HG03045 (cell line): ENCODE measurements around the gene LPP.

Experiments
- ATAC-seq: cut with Tn5 transposase; IDR thresholded peaks from one replicate; pipeline ENCODE4 v1.9.1; 2021; ENCODE audit warnings: mild to moderate bottlenecking, moderate library complexity; ENCODE audit not compliant: unreplicated experiment

LPP gene

DNA sequence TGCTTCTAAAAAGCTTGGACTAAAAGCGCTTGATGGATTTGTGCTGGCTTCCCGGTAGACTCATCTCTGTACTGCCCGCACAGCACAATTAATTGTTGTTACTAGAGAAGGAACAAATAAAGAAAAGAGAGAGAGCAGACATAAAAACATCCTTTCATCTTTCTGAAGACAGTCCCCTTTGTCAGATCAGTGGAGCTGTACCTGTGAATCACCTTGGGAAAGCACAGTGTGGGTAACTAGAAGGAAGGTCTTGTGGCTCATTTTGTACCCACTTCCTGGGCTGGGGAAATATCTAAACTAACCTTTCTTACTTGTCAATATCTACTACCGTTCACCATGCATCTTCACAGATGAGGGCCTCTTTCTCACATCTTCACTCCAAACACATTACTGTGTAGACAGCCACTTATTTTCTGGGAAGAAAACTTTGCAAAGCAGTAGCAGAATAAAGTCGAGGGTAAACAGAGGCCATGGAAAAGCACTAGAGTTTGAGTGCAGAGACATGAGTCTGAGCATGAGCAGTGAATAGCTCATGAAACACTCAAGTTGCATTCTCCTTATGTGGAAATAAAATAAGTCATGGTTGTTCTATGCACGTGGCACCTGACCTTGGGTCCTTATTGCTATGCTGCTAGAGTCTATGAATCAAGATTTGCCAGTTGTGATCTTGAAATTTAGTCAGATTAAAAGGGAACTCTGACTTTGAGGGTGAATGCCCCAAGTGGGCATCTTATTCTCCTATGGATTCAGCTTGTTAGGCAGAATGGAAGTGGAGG, 169.3 kb downstream of the LPP start:
- ATAC-seq: no peak

DNA sequence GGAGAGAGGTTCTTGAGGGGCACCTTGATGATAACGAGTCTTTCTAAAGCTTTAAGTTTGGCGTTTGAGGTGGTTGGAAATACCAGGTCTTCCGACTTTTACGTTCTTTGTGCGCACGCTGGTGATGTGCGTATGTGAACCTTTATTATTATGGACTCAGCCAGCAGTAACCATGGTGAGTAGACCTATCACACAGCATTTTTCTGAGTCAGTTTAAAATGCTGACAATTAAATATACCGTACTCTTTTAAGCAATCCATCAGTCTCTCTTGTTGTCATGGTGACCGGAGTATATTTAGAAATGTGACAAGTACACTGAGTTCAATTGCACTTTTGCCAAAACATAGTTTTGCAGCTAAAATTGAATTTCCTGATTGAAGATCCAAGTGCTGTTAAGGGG, 172.2 kb downstream of the LPP start:
- no peak for ATAC-seq

- ATAC-seq: no peak
Measured at GRCh38 chr3:188326968-188327367, 173.0 kb downstream of the LPP start.

- ATAC-seq: no peak
Measured at GRCh38 chr3:188327433-188327832, 173.5 kb downstream of the LPP start.

DNA sequence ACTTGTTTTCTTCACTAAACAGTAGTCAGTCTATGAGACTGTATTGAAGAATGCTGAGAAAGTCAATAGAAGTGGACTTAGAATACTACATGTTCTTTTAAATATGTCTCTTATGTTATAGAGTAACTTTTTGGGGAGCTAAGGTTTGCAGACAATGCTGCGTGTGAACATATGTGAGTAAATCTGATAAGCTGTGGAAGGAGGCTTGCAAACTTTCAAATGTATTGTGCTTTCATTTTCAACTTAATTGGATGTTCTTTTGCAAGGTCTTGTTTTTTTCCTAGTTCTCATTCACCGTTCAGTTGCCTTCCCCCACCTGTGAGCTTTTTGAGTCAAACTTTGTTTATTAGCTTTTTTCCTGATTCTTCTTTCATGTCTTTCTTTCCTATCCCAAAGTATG, 176.2 kb downstream of the LPP start:
- no peak for ATAC-seq

- ATAC-seq: no peak
Measured at GRCh38 chr3:188331166-188331565, 177.2 kb downstream of the LPP start.

DNA sequence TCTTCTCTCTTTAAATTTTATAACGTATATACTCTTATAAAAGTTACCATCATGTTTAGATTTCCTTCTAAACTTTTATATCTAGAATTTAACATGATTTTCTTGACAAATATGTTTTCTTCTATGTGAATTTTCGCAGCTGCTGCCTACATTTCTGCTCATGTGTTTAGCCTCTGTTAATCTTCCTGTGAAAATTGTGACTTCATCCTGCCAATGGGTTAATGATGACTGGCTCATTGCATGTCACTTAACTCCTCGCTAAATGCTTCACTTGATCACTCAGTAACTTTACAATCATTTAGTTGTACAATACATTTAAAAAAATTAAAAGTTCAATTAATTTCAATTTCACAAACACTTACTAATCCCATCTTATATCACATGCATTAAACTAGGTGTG, 178.1 kb downstream of the LPP start:
- no peak for ATAC-seq

- ATAC-seq: no peak
Measured at GRCh38 chr3:188335656-188336055, 181.7 kb downstream of the LPP start.

- no peak for ATAC-seq
Measured at GRCh38 chr3:188336178-188336577, 182.2 kb downstream of the LPP start.

DNA sequence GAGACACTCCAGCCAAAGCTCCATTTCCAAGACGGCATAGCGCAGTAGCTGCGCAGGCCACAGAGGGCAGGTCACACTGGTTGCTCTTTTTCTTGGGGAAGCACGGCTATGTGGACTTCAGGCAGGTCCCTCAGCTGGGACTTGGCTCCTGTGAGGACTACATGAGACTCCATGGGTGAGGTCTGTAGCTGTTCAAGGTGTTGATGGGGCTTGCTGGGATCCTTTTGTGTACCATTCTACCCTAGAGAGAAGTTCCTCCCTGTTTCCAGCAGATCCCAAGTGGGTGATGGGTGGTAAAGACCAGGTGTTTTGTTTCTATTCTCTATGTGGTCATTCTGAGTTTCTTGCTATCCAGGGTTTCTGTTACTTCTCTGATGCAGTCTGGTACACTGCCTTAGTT, 183.3 kb downstream of the LPP start:
- no peak for ATAC-seq

DNA sequence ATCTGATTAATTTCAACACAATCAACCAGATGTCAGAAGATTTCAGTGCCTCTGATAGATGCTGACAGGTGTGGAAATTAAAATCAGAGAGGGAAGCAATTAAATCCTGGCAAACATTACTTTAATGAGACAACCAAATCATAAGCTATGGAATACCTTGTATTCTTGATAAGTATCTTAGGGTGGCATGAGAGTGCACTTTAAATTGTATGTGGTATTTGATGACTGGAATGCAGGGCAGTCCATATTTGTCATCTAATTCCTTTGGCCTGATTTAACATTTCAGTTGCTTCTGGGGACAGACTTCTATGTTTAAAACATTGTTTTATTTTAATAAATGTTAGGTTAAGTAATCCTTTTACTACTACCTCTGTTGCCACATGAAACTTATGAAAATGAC, 184.1 kb downstream of the LPP start:
- ATAC-seq: no peak

DNA sequence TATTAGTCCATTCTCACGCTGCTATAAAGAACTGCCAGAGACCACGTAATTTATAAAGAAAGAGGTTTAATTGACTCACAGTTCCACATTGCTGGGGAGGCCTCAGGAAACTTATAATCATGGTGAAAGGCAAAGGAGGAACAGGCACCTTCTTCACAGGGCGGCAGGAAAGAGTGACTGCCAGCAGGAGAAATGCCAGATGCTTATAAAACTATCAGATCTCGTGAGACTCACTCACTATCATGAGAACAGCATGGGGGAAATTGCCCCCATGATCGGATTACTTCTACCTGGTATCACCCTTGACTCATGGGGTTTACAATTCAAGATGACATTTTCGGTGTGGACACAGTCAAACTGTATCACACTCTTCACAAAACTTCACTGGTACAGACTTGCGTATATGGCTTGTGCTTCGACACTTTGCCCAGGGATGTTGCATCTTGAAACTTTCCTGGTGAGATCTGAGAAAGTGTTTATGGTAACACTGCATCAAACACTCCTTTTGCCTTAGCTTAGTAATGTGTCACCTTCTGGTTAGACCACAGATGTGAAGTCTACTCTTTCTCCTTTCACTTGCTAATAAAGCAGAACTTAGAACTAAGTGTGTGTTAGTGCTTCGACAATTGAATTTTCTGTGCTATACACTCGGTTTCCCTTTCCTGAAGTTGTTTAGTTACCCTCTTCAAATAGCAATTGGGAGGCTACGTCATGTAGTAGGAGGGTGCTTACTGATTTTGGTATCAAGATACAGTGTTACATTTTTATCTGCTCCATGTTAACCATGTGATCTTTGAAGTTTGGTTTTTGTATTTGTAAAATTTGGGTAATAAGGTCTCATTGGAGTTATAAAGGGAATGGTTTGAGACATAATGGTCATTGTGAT, 185.7 kb downstream of the LPP start:
- no peak for ATAC-seq

DNA sequence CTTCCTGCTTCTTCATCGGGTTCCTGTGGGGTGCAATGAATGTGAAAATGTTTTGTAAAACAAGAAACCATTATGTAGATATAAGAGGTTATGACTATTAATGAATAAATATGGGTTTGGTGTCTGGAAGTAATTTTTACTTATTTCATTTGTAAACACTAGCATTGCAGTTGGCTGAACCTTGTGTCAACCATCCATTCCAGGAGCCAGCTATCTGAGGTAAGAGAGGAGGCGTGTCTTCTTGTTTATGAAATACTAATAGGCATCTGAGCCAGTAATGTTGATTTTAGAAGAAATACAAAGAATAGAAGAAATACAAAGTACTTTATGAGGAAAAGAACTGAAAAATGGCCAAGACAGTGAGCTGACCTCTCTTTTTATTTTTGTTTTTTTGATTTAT, 187.5 kb downstream of the LPP start:
- no peak for ATAC-seq

- ATAC-seq: no peak
Measured at GRCh38 chr3:188342991-188343732, 189.2 kb downstream of the LPP start.

GRCh38 chr3:188343894-188344293, 189.9 kb downstream of the LPP start:
- no peak for ATAC-seq

DNA sequence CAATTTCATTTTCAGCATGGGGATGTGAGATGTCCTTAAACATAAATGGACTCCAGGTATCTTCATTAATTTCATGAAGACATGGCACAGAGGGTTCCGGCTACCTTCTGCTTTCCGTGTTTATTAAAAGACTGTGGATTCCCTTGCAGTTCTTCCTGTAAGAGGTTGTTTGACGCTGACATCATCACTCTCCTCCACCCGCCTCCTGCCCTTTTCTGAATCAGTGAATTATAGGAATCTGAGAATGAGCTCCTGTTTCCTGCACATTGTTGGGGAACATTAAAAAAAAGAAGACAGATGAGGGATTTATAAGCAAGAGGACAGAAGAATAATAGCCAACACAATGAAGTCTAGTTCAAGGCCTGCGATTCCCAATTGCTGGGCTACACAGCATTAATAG, 191.3 kb downstream of the LPP start:
- ATAC-seq: no peak

DNA sequence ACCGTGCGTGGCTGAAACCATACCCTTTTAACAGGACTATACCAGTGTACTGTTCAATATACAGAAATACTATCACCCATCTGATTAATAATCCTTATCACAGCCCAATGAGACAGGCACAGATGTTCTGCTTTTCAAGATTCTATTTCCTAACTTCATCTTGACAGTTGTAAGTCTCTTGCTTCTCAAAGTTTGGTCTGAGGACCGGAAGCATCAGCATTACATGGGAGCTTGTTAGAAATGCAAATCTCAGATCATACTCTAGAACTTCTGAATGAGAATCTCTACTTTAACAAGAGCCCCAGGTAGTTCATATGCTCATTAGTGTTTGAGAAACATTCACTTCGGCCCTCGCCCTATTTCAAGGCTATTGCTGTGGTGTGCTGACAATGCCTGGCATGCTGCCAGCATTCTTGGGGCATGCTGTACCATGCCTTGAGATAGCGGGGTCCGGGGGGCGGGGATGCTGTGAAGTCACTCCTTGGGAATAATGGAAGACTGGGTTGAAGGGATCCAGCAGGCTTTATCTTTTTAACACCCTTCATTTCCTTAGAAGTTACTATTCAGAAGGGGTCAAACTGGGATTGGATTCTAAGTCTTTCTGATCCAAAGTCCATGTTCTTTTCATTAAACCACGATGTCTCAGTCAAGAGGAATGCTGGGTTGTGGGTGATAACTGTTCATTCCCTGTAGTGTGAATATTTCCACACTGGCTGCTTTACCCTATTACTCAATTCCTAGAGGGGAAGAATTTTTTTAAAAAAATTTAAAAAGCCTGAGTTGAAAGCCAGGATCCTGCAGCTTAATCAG, 194.7 kb downstream of the LPP start:
- ATAC-seq: no peak

DNA sequence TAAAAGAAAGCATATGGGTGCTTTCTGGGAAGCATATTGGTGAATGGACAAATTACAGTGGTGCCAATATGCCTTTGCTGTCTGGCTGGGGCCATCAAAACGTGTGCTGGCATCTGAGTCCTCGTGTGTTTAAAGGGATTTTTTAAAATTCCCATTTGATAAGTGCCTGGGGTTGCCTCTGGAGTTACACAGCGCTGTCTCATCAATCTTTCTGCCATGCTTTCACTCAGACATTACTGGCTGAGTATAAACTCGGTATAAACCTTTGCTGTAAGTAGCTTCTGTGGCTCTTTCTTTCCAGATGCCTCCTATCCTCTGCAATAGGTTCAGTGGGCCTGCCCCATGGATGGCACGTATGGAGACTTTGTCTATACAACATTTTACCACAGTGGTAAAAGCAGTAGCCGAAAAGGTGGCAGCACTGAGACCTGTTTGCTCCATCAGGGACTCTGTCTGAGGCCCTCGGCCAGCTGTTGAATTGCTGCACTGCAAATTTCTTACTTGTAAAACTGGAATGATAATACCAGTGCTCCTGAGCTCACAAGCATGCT, 195.5 kb downstream of the LPP start:
- ATAC-seq: no peak

DNA sequence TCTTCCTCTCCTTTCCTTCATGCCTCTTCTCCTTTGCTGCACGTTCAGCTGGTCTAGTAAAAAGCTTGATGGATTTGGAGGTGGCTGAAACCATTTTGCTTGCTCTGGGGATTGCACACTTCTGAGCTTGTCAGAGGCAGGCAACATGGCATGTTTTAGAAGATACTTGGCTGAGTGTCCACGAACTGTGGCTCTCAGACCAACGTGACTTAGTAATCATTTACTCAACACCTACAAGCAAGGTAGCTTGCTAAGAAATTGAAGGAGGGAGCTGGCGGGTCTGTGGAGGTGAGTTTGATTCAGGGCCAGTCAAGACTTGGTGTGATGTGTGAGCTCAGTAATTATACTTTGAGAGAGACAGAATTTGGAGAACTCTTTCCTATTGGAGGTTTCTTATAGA, 196.0 kb downstream of the LPP start:
- ATAC-seq: no peak

- ATAC-seq: no peak
Measured at GRCh38 chr3:188350961-188351360, 197.0 kb downstream of the LPP start.
